ACHN (cell line): ENCODE data around the gene FCHSD2.
"Not testable (repeated sequence)": the region's sequence is repeated elsewhere in the genome, so short reads cannot be mapped to it uniquely, and the experiment has no call there.

Source experiments
- DNase-seq: peaks from one replicate; pipeline ENCODE4 v3.0.0-alpha.2; 2015
- in situ Hi-C: cut with HindIII; loops from 2 replicates; pipeline ENCODE4 v1.10.0; 2017; ENCODE audit warnings: low sequenced_read_pairs, low pct_ligation_motif_present, low pct_unique_long_range_greater_than_20kb

Gene FCHSD2

DNA sequence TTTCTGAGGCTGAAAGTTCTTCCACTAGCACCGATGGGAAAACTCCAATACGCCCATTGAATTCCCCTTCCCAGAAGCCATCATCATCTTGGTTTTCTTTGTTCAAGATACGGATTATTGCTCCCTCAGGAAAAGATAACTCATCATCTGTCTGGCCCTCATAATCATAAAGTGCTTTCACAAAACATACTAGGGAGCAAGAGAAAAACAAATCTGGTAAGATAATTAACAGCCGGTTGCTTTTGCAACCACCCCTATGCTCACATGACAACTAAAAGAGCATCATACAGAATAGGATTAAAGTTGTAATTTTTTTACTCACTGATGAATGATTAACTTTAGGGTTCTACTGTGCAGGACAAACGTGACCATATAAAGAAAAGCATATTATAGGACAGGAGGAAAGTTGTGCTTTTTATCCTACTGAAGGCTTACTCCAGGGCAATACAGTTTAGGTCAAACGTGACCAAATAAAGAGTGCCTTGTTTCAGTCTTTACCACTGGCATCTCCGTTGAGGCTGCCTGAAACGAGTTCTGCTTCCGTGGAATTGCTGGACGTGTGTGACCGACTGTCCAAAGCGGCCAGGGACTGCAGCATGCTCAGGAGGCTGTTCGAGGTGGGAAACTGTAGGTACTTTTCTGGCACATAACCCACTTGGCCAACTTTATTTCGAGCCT lies 299.3 kb downstream of the FCHSD2 start:
- DNase-seq, result no peak
- in situ Hi-C loops, result no loop called here

DNA sequence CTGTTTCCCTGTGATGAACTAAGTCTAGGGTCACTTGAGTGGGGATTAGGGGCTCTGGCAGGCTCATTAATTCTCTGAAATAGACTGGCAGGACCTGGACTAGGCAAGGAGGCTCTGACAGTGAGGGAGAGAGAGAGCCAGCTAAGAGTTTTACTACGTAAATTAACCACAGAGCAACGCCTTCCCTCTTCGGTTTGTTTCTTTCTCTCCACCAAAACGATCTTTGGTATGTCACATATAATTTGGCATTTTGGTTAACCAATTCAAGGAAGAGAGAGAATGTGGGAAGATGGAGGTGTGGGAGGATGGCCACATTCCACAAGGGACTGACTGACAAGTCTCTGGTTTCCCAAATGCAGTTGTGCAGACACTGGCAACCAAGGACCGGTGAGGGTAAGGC lies 300.0 kb downstream of the FCHSD2 start:
- no peak for DNase-seq
- in situ Hi-C loops, result no loop called here

DNA sequence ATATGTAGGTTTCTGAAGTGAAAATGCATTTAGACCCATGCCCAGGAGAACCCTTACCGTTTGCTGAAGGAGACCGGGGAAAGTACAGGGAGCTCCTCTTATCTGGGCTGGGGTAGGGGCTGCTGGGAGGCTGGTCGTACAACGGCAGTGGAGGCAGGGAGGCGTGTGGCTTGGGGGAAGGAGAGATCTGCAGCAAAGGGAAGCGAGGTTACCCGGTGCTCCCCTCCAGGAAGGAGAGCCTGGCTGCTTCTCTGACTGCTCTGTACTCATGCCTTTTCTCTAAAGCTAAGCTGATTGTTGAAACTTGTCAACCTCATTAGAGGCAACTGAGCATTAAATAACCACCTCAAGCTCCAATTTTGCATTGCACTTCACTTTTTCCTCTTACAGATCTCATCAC lies 300.7 kb downstream of the FCHSD2 start:
- in situ Hi-C loops, result no loop called here
- DNase-seq, result no peak

DNA sequence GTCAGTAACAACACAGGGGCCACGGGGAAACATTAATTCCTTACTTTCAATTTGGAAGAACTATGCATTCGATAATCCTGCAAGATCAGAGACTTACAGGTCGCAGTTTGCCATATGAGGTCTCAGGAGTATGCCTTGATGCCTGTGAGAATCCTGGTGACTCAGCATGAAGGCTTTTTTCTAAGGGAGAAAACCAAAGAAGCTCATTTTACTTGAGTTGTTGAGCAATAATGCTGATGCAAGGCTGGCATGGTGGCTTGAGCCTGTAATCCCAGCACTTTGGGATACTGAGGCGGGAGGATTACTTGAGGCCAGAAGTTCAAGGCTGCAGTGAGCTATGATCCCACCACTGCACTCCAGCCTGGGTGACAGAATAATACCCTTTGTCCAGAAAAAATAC lies 301.3 kb downstream of the FCHSD2 start:
- in situ Hi-C loops, result no loop called here
- no peak for DNase-seq

DNA sequence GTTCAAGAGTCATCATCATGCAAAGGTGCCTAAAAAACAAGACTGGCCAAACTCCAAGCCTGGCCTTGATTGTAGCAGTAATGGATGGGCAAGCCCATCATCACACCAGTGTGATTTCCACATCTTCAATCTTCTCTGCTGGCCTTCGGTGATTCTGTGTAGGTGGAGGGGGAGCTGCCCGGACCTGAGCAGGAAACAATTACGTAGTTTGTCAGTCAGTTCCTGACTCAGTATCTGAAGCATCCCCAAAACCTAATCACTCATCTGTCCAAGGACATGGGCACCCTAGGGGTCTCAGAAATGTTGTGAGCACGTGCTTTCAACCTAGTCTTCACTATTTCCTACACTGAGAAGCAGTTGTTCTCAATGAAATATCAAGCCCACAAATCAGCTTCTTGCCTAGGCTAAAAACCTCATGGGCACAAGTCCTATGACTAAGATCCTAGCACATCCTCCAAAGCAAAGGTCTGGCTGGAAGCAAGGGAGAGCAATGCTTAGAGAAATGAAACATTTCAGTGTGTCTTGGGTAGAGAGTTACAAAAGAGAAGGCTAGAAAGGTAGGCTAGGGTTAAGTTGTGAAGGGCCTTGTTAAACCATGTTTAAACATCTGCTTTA lies 303.3 kb downstream of the FCHSD2 start:
- no peak for DNase-seq
- in situ Hi-C loops, result no loop called here

DNA sequence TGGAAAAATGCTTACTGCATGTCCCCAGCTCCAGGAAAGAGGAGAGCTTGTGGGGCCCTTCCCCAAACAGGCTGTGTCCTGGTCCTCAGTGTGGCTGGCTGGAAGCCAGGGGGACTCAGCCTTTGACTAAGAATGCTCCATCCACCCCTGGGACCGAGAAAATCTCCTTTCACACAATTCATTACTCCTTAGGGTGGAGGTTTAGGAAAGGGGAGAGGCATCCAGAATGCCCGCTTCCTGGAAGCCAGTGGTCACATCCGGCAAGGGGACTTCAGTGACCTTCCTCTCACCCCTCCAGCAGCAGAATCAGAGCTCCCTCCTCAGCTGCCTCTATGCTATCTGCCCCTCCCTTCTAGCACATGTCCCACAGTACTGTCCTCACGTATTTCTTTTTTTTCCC lies 306.0 kb downstream of the FCHSD2 start:
- in situ Hi-C loops, result no loop called here
- DNase-seq, result no peak

DNA sequence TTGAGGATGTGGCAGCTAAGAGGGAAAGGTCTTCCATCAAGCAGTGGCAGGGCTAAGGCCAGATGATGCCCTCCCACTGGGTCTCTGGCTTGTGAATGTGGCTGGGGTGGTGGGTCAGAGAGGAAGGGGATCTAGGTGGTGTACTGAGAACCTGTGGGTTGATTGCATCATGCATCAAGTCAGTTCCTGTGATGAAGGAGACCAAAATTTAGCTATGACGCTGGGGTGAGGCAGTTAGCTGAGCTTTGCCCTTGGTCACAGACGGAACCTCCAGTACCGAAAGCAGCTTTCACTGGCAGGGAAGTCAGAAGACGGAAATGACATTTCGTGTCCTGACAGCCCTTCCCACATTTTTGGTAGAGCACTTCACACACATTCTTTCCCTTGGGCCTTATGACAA lies 307.2 kb downstream of the FCHSD2 start:
- in situ Hi-C loops, result no loop called here
- no peak for DNase-seq

DNA sequence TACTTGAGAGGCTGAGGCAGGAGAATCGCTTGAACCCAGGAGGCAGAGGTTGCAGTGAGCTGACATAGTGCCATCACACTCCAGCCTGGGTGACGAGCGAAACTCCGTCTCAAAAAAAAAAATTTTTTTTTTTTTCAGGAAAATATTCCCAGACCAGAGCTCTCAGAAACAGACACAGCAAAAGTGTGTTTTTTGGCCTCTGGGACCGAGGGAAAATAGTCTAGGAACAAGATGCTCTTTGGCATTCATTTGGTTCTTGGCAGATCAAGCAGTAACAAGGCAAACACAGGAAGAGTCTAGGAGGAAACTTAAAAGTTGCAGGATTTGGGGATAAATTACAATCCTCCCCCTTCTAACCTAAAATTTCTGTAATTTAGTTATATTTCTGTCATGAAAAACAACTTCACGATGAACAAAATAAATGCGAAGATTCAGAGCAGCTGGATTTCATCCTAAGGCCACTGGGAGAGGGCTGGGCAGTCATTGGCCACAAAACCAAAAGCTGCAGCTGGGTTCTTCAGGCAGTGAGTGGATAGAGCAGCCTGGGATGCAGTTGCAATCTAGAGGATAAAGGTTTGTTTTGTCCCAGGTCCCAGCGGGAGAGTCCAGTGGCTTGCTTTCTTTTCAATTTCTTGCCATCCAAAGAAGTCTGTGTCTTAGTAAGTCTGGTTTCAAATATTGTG lies 308.2 kb downstream of the FCHSD2 start:
- no peak for DNase-seq
- in situ Hi-C loops, result no loop called here

DNA sequence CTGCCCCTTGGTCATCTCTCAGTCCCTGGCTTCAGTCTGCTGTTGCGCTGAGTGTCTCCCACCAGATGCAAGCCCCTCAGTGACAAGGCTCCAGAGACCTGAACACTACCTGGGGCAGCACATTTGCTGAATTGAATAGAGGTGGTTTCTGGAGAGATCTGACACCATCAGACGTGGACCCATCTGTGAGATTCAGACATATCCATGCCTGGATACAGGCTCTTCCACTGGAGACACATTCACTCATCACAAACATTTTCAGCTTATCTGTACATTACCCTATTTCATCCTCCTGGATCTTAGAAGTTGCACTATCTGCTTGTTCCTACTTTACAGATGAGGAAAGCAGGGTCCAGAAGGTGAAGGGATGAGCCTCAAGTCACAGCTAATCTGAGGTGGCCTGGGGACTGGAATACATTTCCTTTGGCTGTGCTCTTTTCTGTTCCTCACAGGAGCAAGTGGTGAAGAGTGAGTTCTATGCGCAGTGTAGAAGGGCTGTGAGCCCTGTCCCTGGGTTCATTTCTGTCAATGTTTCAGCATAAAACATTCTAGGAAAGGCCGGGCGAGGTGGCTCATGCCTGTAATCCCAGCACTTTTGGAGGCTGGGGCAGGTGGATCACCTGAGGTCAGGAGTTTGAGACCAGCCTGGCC lies 308.9 kb downstream of the FCHSD2 start:
- in situ Hi-C loops, result no loop called here
- DNase-seq, result no peak

DNA sequence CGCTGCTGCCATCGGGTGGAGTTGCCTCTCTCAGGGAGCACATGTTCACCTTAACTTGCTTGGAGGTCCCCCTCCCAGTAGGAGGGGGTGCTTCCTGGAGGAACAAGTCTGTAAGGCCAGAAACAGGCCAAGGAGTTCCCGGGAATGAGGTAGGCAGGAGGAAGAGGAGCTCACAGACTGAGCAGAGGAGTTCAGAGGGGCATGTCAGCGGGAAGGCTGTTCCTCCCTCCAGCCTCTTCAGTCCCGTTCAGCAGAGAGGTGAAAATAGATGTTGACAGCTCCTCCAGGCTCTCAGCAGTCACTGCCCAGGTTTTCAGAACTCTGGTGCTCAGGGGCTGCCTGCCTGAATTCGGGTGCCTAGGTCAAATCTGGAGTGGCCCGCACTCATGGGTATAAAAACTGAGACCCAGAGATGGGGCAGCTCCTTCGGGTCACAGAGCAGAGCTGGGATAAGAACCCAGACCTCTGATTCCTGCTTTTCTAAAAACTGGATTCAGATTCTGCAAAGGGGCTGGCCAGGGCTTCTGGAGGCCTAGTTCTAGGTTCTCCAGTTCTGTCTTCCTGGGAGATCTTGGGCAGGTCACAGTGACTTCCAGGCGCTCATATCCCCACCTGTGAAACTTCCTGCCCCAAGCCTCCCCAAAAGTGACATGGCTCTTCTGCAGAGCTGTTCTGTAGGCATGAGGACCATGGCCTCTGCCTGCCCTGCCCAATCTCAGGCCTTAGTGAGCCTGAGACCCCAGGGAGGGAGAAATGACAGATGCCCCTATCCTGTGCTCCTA lies 309.6 kb downstream of the FCHSD2 start:
- DNase-seq, result no peak
- in situ Hi-C loops, result no loop called here

DNA sequence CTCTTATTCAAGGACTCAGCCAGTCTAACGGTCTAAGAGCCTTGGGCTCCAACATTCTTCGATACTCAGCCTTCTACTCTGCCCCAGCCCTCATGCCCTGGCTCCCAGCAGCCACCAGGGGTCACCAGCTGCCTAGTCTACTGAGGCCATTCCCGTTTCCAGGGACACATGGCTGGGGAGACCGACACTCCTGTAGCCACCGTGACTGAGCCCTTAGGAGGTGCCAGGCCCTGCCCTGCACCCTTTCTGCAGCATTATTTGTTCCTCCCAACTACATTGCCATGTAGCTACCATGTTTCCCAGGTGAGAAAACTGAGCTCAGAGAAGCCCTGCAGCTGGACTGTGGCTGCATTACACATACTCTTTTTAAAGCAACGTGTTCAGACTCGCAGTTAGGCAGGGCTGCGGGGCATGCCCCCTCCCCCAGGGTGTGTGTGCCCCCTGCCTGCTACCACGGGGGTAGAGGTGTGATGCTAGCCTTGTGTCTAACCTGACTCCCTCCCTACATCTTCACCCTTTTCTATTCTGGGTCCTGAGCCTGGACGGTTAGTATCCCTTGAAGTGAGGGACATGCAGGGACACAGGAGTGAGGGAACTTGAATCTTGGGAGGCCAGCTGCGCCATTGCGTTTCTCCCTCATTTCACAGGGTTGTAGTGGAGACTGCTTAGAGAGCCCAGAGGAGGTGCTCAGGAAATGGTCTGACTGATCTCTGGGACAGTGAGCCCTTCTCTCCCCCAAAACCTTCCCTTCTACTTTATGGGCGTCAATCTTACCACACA lies 310.4 kb downstream of the FCHSD2 start:
- in situ Hi-C loops, result no loop called here
- peak; percentile 70 for DNase-seq

DNA sequence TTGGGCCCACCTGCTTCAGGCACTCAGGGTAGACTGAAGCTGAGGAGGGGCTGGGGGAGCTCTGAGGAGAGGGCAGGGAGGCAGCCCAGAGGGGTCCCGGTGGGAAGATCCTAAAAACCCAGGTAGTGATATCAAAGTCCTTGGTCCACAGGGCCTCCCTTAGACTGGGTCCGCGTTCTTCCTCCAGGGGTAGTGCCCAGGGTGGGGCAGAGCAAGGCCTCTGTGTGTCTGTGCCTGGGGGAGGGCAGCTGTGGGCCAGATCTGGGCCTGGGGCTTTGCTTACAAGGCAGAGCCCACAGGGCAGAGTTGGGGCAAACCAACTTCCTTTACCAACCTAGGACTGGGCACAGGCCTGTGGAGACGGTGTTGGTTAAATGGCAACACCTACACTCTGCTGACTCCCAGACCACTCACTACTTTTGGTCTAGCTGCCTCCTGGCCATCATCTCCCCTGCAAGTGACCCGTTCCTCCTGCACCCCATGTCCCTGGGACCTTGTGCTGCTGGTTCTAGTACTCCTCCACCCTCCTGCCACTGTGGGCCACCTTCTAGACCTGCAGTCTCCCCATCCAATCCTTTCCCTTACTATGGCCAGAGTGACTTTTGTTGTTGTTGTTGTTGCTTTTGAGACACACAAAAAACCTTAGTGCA lies 312.1 kb downstream of the FCHSD2 start:
- DNase-seq, result no peak
- in situ Hi-C loops, result no loop called here

DNA sequence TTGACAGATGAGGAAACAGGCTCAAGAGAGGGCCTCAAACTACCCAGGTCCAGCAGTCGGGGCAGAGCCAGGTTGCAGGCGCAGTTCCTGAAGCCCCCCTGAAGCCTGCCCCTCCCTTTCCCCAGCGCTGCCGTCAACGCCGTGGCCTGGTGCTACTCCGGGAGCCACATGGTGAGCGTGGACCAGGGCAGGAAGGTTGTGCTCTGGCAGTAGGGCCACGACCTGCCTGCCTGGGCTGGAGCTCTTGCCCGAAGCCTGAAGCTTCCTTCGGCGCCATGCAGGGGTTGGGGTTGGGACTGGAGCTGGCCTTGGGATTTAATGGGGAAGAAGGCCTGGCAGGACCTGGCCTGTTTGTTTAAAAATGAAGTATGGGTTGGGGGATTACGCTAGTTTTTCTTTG lies 312.9 kb downstream of the FCHSD2 start:
- DNase-seq, result no peak

DNA sequence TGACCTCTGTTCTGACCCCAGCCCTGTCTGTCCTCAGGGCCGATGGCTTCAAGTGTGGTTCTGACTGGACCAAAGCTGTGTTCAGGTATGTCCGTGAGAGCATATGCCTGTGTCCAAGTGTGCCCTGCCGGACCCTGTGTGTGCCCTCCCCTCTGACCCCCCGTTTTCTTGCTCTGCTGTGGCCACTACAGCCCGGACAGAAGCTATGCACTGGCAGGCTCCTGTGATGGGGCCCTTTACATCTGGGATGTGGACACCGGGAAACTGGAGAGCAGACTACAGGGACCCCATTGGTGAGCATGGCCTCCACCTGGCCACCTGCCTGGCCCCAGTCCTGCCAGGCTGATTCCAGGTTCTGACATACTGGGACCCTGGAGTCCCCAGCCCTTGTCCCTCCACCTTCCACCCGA lies 313.4 kb downstream of the FCHSD2 start:
- in situ Hi-C loops, result no loop called here
- DNase-seq, result no peak

More for the DNA sequence above, 312.9 kb downstream of the FCHSD2 start:
- in situ Hi-C loops, result no loop called here

DNA sequence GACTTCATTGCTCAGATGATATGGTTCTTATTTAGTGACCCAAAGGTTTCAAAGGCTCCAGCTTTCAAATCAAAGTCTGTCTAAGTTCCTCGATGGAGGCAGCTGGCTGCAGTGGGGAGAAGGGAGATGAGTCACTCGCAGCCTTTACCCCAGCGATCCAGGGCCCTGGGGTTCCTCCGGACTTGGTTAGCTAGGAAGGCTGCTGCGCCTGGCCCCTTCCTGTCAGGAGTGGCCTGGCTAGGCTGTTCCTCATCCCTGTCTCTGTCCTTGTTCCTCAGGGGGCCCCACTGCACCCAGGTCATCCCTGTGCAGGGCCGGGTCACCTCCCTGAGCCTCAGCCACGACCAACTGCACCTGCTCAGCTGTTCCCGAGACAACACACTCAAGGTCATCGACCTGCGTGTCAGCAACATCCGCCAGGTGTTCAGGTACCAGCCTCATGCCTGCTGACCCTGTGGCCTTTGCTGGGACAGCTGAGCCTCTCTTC lies 314.0 kb downstream of the FCHSD2 start:
- in situ Hi-C loops, result no loop called here
- no peak for DNase-seq

DNA sequence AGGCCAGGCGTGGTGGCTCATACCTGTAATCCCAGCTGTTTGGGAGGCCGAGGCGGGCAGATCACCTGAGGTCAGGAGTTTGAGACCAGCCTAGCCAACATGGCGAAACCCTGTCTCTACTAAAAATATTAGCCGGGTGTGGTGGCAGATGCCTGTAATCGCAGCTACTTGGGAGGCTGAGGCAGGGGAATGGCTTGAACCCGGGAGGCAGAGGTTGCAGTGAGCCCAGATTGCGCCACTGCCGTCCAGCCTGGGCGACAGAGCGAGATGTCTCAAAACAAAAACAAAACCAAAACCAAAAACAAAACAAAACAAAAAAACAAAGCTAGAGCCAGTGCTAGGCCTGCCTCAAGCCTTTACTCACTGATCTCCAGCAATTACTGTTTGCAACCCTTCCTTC lies 314.5 kb downstream of the FCHSD2 start:
- in situ Hi-C loops, DNase-seq: not testable (repeated sequence)

DNA sequence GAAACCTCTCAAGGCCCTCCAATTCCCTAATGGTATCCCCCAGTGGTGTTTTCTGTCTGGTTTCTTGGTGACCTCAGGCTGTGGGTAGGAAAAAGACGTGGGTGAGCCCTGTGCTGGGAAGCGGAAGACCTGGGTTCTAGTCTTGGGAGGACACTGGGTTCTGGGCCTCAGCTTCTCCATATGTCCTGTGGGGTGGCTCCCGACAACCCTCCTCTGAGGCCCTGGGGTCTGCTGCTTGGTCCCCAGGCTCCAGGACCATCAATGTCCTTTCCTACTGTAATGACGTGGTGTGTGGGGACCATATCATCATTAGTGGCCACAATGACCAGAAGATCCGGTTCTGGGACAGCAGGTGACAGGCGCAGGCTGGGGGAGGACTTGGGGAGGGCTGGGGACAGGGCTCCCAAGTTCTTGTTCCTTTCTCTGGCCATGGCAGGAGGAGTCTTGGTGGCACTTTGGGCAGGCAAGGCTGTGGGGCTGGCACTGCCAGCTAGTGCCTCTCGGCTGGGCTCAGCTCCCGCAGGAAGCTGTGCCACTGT lies 315.1 kb downstream of the FCHSD2 start:
- no peak for DNase-seq
- in situ Hi-C loops, result no loop called here
